K562 (cell line): ENCODE measurements around the gene GCK. TPM values are rescaled to one million over a fixed set of nuclear protein-coding genes. Genes with fewer than 3 reads are reported as not detected.
A peak's percentile ranks its signal among the peaks of the same experiment; 100 is the strongest.

Source experiments
- ATAC-seq: fragments of 200-7000 bp; cut with Tn5 transposase; 3 replicates; pipeline ENCODE4 v1.9.1; 2020; ENCODE audit warnings: moderate library complexity
- BruUV-seq: library from RNA; stranded (reverse); fragments of 400-500 nt; replicated peaks from 2 replicates; lab custom pipeline; 2021; lab: Mats Ljungman, UMichigan
- CTCF ChIA-PET: fragments of 300-600 bp; formaldehyde crosslinking; extraction: SDS; loops from one replicate; lab custom pipeline; 2021; ENCODE audit warnings: low intra/inter-chr PET ratio; lab: Yijun Ruan, JAX
- POLR2A ChIA-PET: fragments of 300-600, 350-650 bp; sonication (Branson Sonifier 250); formaldehyde crosslinking; extraction: SDS; loops from one replicate; lab custom pipeline; 2021; ENCODE audit warnings: antibody characterized with exemption, inconsistent platforms; lab: Yijun Ruan, JAX
- DNase-seq, 4 experiments: peaks; one replicate each; pipeline versions ENCODE4 v3.0.0 to v3.0.0-alpha.2; 2011 to 2018; ENCODE audit warnings: low spot score in 3 of 4, mixed read lengths in 3 of 4; ENCODE audit errors: extremely low read depth in 1 of 4
- FAIRE-seq: peaks from 2 replicates; lab custom pipeline; 2011; peaks lifted over from hg19 to GRCh38; lab: Jason Lieb, UNC
- H2AFZ ChIP-seq: 2 replicates; pipeline ENCODE4 v1.6.0; 2011; ENCODE audit warnings: low read depth, low read length, control low read depth, inconsistent platforms
- H3K27ac ChIP-seq: fragments of 200-600 bp; 3 replicates; pipeline ENCODE4 v1.8.0; 2011; ENCODE audit warnings: low read depth, mild to moderate bottlenecking, control low read depth, inconsistent platforms, low read length, moderate library complexity, mixed read lengths; ENCODE audit errors: extremely low read depth
- H3K27me3 ChIP-seq, 2 experiments: fragments of 300-600 bp in 1 of 2; 2 replicates in 1 of 2; 3 replicates in 1 of 2; pipeline versions ENCODE4 v1.6.0 to v1.8.0; 2011; ENCODE audit warnings: inconsistent platforms in 2 of 2, low read length in 2 of 2, mild to moderate bottlenecking in 1 of 2, mixed read lengths in 1 of 2, moderate library complexity in 1 of 2; ENCODE audit not compliant: control insufficient read depth in 2 of 2, insufficient read depth in 2 of 2
- H3K36me3 ChIP-seq: fragments of 300-600 bp; 3 replicates; pipeline ENCODE4 v1.8.0; 2011; ENCODE audit warnings: mild to moderate bottlenecking, low read length, inconsistent platforms; ENCODE audit not compliant: control insufficient read depth, insufficient read depth
- H3K4me1 ChIP-seq, 2 experiments: fragments of 200-600 bp in 1 of 2; replicated peaks in 1 of 2; 2 replicates in 1 of 2; 3 replicates in 1 of 2; pipeline versions ENCODE4 v1.5.1 to v1.8.0; 2011; ENCODE audit warnings: inconsistent platforms in 2 of 2, low read length in 2 of 2, mild to moderate bottlenecking in 1 of 2, mixed read lengths in 1 of 2, moderate library complexity in 1 of 2; ENCODE audit not compliant: control insufficient read depth in 2 of 2, insufficient read depth in 2 of 2
- H3K4me2 ChIP-seq: 2 replicates; pipeline ENCODE4 v1.6.1; 2011; ENCODE audit warnings: low read length, control low read depth, inconsistent platforms, mixed read lengths; ENCODE audit not compliant: insufficient read depth
- H3K4me3 ChIP-seq: fragments of 200-600 bp; sonication (generic), shearing (Covaris generic); 2 replicates; pipeline ENCODE4 v1.5.1; 2016; ENCODE audit warnings: control low read depth, inconsistent platforms
- H3K79me2 ChIP-seq: fragments of 200-600 bp; 3 replicates; pipeline ENCODE4 v1.8.0; 2011; ENCODE audit warnings: low read length, inconsistent platforms; ENCODE audit not compliant: control insufficient read depth, insufficient read depth
- H3K9ac ChIP-seq, 2 experiments: 2 replicates each; pipeline versions ENCODE4 v1.6.0 to v1.6.1; 2011; ENCODE audit warnings: low read depth in 2 of 2, low read length in 2 of 2, control low read depth in 1 of 2, inconsistent platforms in 1 of 2, mild to moderate bottlenecking in 1 of 2, mixed read lengths in 1 of 2; ENCODE audit not compliant: insufficient read depth in 1 of 2
- H3K9me1 ChIP-seq: one replicate; pipeline ENCODE4 v1.6.0; 2011; ENCODE audit warnings: inconsistent platforms, mild to moderate bottlenecking, low read length, moderate library complexity; ENCODE audit not compliant: control insufficient read depth, insufficient read depth
- H3K9me3 ChIP-seq: replicated peaks from 2 replicates; pipeline ENCODE4 v1.5.1; 2011; ENCODE audit warnings: low read depth, low read length, inconsistent platforms; ENCODE audit not compliant: control insufficient read depth, insufficient read depth
- H4K20me1 ChIP-seq: replicated peaks from 2 replicates; pipeline ENCODE4 v1.6.1; 2011; ENCODE audit warnings: low read length, inconsistent platforms, mixed read lengths; ENCODE audit not compliant: control insufficient read depth, insufficient read depth
- BRCA1 ChIP-seq, 2 experiments: fragments of 450-650 bp in 1 of 2; sonication (generic) in 1 of 2; formaldehyde crosslinking in 1 of 2; IDR thresholded peaks; 2 replicates each; pipeline versions ENCODE4 v1.5.0 to v1.6.1; 2017 to 2020; ENCODE audit warnings: mild to moderate bottlenecking in 1 of 2, missing genetic modification reagents in 1 of 2
- CTCF ChIP-seq, 3 experiments: IDR thresholded peaks in 2 of 3; conservative IDR thresholded peaks in 1 of 3; 2 replicates each; pipeline ENCODE4 v1.5.1; 2011 to 2012; ENCODE audit warnings: low read length in 3 of 3, mild to moderate bottlenecking in 3 of 3, control low read depth in 2 of 3, improper control_type of control experiment in 1 of 3, inconsistent platforms in 1 of 3, low read depth in 1 of 3, mixed read lengths in 1 of 3, moderate library complexity in 1 of 3; ENCODE audit not compliant: insufficient read depth in 2 of 3
- GMEB1 ChIP-seq: fragments of 250-450 bp; sonication (Bioruptor Pico); IDR thresholded peaks from 2 replicates; pipeline ENCODE4 v1.4.0; 2020; ENCODE audit warnings: mild to moderate bottlenecking
- JUN ChIP-seq, 2 experiments: sonication (generic) in 1 of 2; formaldehyde crosslinking in 1 of 2; IDR thresholded peaks; 2 replicates each; pipeline versions ENCODE4 v1.6.1 to v1.8.0; 2012 to 2022; ENCODE audit warnings: borderline replicate concordance in 2 of 2, mild to moderate bottlenecking in 2 of 2, improper control_type of control experiment in 1 of 2, low read depth in 1 of 2, low read length in 1 of 2, missing genetic modification reagents in 1 of 2
- SIX5 ChIP-seq, 2 experiments: IDR thresholded peaks; 2 replicates each; pipeline ENCODE4 v1.6.1; 2011; ENCODE audit warnings: low read length in 2 of 2, borderline replicate concordance in 1 of 2, low read depth in 1 of 2, mild to moderate bottlenecking in 1 of 2, moderate library complexity in 1 of 2; ENCODE audit not compliant: insufficient read depth in 1 of 2
- SPI1 ChIP-seq: IDR thresholded peaks from 2 replicates; pipeline ENCODE4 v1.6.1; 2011; ENCODE audit warnings: low read depth, low read length, control low read depth, borderline replicate concordance
- TAF1 ChIP-seq: IDR thresholded peaks from 2 replicates; pipeline ENCODE4 v1.6.1; 2011; ENCODE audit warnings: mild to moderate bottlenecking, low read length, moderate library complexity; ENCODE audit not compliant: insufficient read depth, control insufficient read depth, severe bottlenecking; ENCODE audit errors: extremely low read depth
- TAF7 ChIP-seq: fragments of 450-650 bp; IDR thresholded peaks from 2 replicates; pipeline ENCODE4 v1.6.1; 2016; ENCODE audit warnings: missing genetic modification characterization, missing compliant biosample characterization
- ZBTB8A ChIP-seq: fragments of 450-650 bp; IDR thresholded peaks from 2 replicates; pipeline ENCODE4 v1.6.1; 2018; ENCODE audit warnings: mild to moderate bottlenecking, moderate library complexity; ENCODE audit not compliant: partially characterized antibody
- ZNF592 ChIP-seq: fragments of 450-650 bp; IDR thresholded peaks from 2 replicates; pipeline ENCODE4 v1.6.1; 2017; ENCODE audit warnings: antibody characterized with exemption, mild to moderate bottlenecking
- WGBS: fragments of 100-300 bp; shearing (Covaris generic); methylation state at CpG from one replicate; pipeline ENCODE4 v1.1.6; 2016; ENCODE audit warnings: low coverage, mixed read lengths; ENCODE audit not compliant: insufficient coverage; ENCODE audit errors: missing lambda C conversion rate; 5-methylcytosine and 5-hydroxymethylcytosine counted together
- in situ Hi-C: fragments of 300-500 bp; cut with MboI; formaldehyde crosslinking; loops from 4 replicates; pipeline ENCODE4 v1.15.0; 2018; ENCODE audit warnings: inconsistent platforms, mixed read lengths
- intact Hi-C: fragments of 100-400 bp; cut with micrococcal nuclease; formaldehyde crosslinking; loops from 2 replicates; pipeline ENCODE4 v1.14.2; 2022
- polyA plus RNA-seq, 8 experiments: library from polyadenylated mRNA; depleted of rRNA in 4 of 8; stranded (reverse) in 5 of 8; unstranded in 3 of 8; fragments of >200 nt; fragmentation: Nextera tagmentation in 2 of 8; fragmentation: Illumina TruSeq in 1 of 8; extraction: Ambion mirVana in 2 of 8; extraction: Trizol in 1 of 8; gene quantifications; 2 replicates each; pipeline versions ENCODE4 v1.2.1 to v1.2.3, GENCODE V29; 2011 to 2014; ENCODE audit warnings: inconsistent platforms in 1 of 8, missing spikeins in 1 of 8
- total RNA-seq, 7 experiments: library from RNA; depleted of rRNA in 6 of 7; stranded (reverse); fragments of >200 nt in 6 of 7; fragmentation: Illumina TruSeq in 2 of 7; extraction: Trizol in 2 of 7; gene quantifications; 2 replicates each; pipeline versions ENCODE4 v1.2.1 to v1.2.3, GENCODE V29; 2011 to 2021; ENCODE audit warnings: low replicate concordance in 1 of 7

The GCK gene
- total and polyA plus RNA-seq, 9 of the 15 experiments (the other 6 are each of a cell fraction or from before 2014, with no cell fraction given), result 0.11 to 0.55 (median 0.16) TPM; not detected in 3

GRCh38 chr7:44237696-44238095, 48.5 kb upstream of the GCK start (continued):
- TF ChIP-seq SIX5 (IDR thresholded peaks at IDR 0.05; ENCODE audit: borderline replicate concordance in 1 of 2, insufficient read depth in 1 of 2, low read depth in 1 of 2, low read length in 2 of 2) (no peak), BRCA1 (IDR thresholded peaks at IDR 0.05) (no peak), BRCA1 (CRISPR knock-in tag; IDR thresholded peaks at IDR 0.05) (no peak), TAF1 (no peak), JUN (IDR thresholded peaks at IDR 0.05; ENCODE audit: borderline replicate concordance, low read depth, low read length) (no peak), JUN (CRISPR knock-in tag; IDR thresholded peaks at IDR 0.05; ENCODE audit: borderline replicate concordance) (no peak)

GRCh38 chr7:44236333-44236728, 47.1 kb upstream of the GCK start:
- Histone ChIP-seq H3K27ac (no peak overlapping the region), H3K4me2 (no peak overlapping the region), H3K9ac (peak overlapping the region in 1 of 2 experiments; percentile 8; a peak in 1 of 4 replicates), H3K4me1 (peaks cover 0 to 58% of the 10 kb centered on the region in 2 experiments; a peak in 3 of 5 replicates), H2AFZ (no peak overlapping the region), H4K20me1 (peaks cover 6% of the 10 kb centered on the region; the same call in 1 of the 2 replicates), H3K9me3 (no peaks in the 10 kb centered on the region), H3K79me2 (no peaks in the 10 kb centered on the region), H3K27me3 (peaks cover 37 to 92% of the 10 kb centered on the region in 2 experiments), H3K9me1 (no peaks in the 10 kb centered on the region), H3K36me3 (no peaks in the 10 kb centered on the region), H3K4me3 (no peak overlapping the region)
- intact Hi-C loops, result no loop called here
- POLR2A ChIA-PET, result interaction anchor here (0.6 to 1.5 kb wide), 4 partner anchors 8 to 1208 kb away, joined by 3 to 5 read pairs (median 4); no protein-coding TSS in a partner anchor
- no TSS peak for BruUV-seq
- in situ Hi-C loops, result no loop called here
- CTCF ChIA-PET, result no interaction called here
- TF ChIP-seq CTCF (IDR thresholded peaks at IDR 0.05 in 2 of 3, conservative IDR thresholded peaks at IDR 0.05 in 1 of 3; ENCODE audit: insufficient read depth in 2 of 3, low read depth in 1 of 3, low read length in 3 of 3) (peak; percentile 6 to 25 (median 13); a peak in 1 of 6 replicates), SPI1 (peak; percentile 66), ZBTB8A (no peak), TAF7 (no peak), GMEB1 (CRISPR knock-in tag) (no peak), ZNF592 (no peak)
- ATAC-seq (no peak), FAIRE-seq (no peak), DNase-seq (no peak)
- WGBS, result 5% methylated on average over 4 of the region's 4 CpGs
